ENCODE results near the gene STUM.

DNA sequence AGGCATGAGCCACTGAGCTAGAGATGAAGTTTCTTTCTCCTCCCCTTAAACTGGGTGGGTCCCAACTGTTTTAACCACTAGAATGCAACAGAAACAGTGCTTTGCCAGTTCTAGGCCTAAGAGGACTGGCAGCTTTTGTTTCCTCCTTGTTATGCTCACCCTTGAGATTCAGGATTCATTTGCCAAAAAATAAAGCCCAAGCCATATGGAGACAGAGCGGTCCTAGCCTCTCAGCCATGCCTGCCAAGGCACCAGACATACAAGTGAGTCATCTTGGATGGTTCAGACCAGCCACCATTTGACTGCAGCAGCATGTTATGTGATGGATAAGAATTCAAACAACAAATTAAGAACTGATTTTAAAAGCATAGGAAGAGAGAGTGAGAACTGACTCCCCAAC lies 38.1 kb upstream of the STUM start:
- TF ChIP-seq, protein P1, sequence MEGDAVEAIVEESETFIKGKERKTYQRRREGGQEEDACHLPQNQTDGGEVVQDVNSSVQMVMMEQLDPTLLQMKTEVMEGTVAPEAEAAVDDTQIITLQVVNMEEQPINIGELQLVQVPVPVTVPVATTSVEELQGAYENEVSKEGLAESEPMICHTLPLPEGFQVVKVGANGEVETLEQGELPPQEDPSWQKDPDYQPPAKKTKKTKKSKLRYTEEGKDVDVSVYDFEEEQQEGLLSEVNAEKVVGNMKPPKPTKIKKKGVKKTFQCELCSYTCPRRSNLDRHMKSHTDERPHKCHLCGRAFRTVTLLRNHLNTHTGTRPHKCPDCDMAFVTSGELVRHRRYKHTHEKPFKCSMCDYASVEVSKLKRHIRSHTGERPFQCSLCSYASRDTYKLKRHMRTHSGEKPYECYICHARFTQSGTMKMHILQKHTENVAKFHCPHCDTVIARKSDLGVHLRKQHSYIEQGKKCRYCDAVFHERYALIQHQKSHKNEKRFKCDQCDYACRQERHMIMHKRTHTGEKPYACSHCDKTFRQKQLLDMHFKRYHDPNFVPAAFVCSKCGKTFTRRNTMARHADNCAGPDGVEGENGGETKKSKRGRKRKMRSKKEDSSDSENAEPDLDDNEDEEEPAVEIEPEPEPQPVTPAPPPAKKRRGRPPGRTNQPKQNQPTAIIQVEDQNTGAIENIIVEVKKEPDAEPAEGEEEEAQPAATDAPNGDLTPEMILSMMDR (conservative IDR thresholded peaks at IDR 0.05; ENCODE audit: low read depth in 2 of 2) = no peak
- no peak for TF ChIP-seq ETS1 (IDR thresholded peaks at IDR 0.05)
- TF ChIP-seq EZH2phosphoT487 (IDR thresholded peaks at IDR 0.05; ENCODE audit: unreplicated experiment) = no peak
- no peak for TF ChIP-seq EZH2 (IDR thresholded peaks at IDR 0.05; ENCODE audit: low read depth, unreplicated experiment)
- TF ChIP-seq POLR2AphosphoS5 (IDR thresholded peaks at IDR 0.05; ENCODE audit: low read depth) = no peak
- no peak for TF ChIP-seq REST (IDR thresholded peaks at IDR 0.05; ENCODE audit: unreplicated experiment)
- TF ChIP-seq STAT1 (IDR thresholded peaks at IDR 0.05; ENCODE audit: unreplicated experiment) = no peak
- no peak for TF ChIP-seq NANOG (IDR thresholded peaks at IDR 0.05; ENCODE audit: borderline replicate concordance)
- no peak for TF ChIP-seq CREB1 (CRISPR knock-in tag; IDR thresholded peaks at IDR 0.05; ENCODE audit: low read depth)
- no peak for TF ChIP-seq JUNB (IDR thresholded peaks at IDR 0.05; ENCODE audit: unreplicated experiment)
- no peak for TF ChIP-seq ZNF331 (CRISPR knock-in tag; IDR thresholded peaks at IDR 0.05; ENCODE audit: low read depth)
- TF ChIP-seq ZNF114 (CRISPR knock-in tag; IDR thresholded peaks at IDR 0.05) = no peak
- no peak for TF ChIP-seq ZNF462 (CRISPR knock-in tag; IDR thresholded peaks at IDR 0.05)
